ENCODE results near the gene VRK2. TPM values are rescaled to one million over a fixed set of nuclear protein-coding genes. Genes with fewer than 3 reads are reported as not detected.
"Not testable (repeated sequence)": the region's sequence is repeated elsewhere in the genome, so short reads cannot be mapped to it uniquely, and the experiment has no call there.

The VRK2 gene
- total RNA-seq, 1 experiment from 2014 or later, result 42.8 TPM

- Histone ChIP-seq H3K79me2 (ENCODE audit: low read depth) (no peaks in the 10 kb centered on the region), H3K36me3 (ENCODE audit: low read depth) (peaks cover 11% of the 10 kb centered on the region; the same call in 1 of the 2 replicates), H2AFZ (no peak overlapping the region), H3K9me2 (ENCODE audit: insufficient read depth) (no peaks in the 10 kb centered on the region), H3K9me3 (ENCODE audit: insufficient read depth, low read depth) (no peaks in the 10 kb centered on the region), H3K4me2 (no peak overlapping the region), H3F3A (ENCODE audit: insufficient read depth, low read depth) (no peaks in the 10 kb centered on the region), H3K4me3 (no peak overlapping the region), H3K27ac (no peak overlapping the region), H3K27me3 (ENCODE audit: insufficient read depth, low read depth) (no peaks in the 10 kb centered on the region), H4K20me1 (ENCODE audit: insufficient read depth) (no peaks in the 10 kb centered on the region), H3K4me1 (replicated peaks; ENCODE audit: insufficient read depth) (no peaks in the 10 kb centered on the region)
- ChIA-PET CTCF (no interaction called here), POLR2A (ENCODE audit: unreplicated experiment) (no interaction called here)
- intact Hi-C loops (cut with micrococcal nuclease; ENCODE audit: unreplicated experiment), result no loop called here
- no TSS peak for BruUV-seq (replicated peaks)
- DNase-seq, result no peak
- TF ChIP-seq EZH2 (IDR thresholded peaks at IDR 0.05; ENCODE audit: low read depth) (no peak), CTCF (conservative IDR thresholded peaks at IDR 0.05) (no peak)
These were observed 91.9 kb downstream of the VRK2 start for GRCh38 chr2:58138396-58139030.

- no peaks in the 10 kb centered on the region for H3K79me2 ChIP-seq (ENCODE audit: low read depth)
- H3K36me3 ChIP-seq (ENCODE audit: low read depth), result 0 out of 2 replicates have a peak, but pooled peaks cover 10% of the 10 kb centered on the region
- no TSS peak for BruUV-seq (replicated peaks)
- H3K4me2 ChIP-seq, result no peak overlapping the region
- peaks cover 9% of the 10 kb centered on the region; the same call in 1 of the 2 replicates for H3F3A ChIP-seq (ENCODE audit: insufficient read depth, low read depth)
- H3K4me3 ChIP-seq, result no peak overlapping the region
- no peak for TF ChIP-seq EZH2 (IDR thresholded peaks at IDR 0.05; ENCODE audit: low read depth)
- no peak for TF ChIP-seq CTCF (conservative IDR thresholded peaks at IDR 0.05)
- H2AFZ ChIP-seq, result no peak overlapping the region
- ChIA-PET POLR2A (ENCODE audit: unreplicated experiment) (no interaction called here), CTCF (no interaction called here)
- intact Hi-C loops (cut with micrococcal nuclease; ENCODE audit: unreplicated experiment), result no loop called here
- H3K9me3 ChIP-seq (ENCODE audit: insufficient read depth, low read depth), result no peaks in the 10 kb centered on the region
- no peaks in the 10 kb centered on the region for H3K27me3 ChIP-seq (ENCODE audit: insufficient read depth, low read depth)
- H4K20me1 ChIP-seq (ENCODE audit: insufficient read depth), result no peaks in the 10 kb centered on the region
- no peaks in the 10 kb centered on the region for H3K4me1 ChIP-seq (replicated peaks; ENCODE audit: insufficient read depth)
- H3K9me2 ChIP-seq (ENCODE audit: insufficient read depth), result no peaks in the 10 kb centered on the region
- no peak overlapping the region for H3K27ac ChIP-seq
- no peak for DNase-seq
These were observed 94.0 kb downstream of the VRK2 start for GRCh38 chr2:58140508-58141072.

DNA sequence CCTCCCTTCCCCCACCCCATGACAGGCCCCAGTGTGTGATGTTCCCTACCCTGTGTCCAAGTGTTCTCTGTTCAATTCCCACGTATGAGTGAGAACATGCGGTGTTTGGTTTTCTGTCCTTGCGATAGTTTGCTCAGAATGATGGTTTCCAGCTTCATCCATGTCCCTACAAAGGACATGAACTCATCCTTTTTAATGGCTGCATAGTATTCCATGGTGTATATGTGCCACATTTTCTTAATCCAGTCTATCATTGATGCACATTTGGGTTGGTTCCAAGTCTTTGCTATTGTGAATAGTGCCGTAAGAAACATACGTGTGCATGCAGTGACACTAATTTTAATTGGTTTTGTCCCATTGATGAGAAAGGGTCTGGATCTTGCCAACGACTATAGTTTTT is 99.2 kb downstream of the VRK2 start:
- H3K27ac ChIP-seq; H3K27me3 ChIP-seq (ENCODE audit: insufficient read depth, low read depth); BruUV-seq (replicated peaks); POLR2A ChIA-PET (ENCODE audit: unreplicated experiment); H3K9me3 ChIP-seq (ENCODE audit: insufficient read depth, low read depth); H3K4me3 ChIP-seq; H3K79me2 ChIP-seq (ENCODE audit: low read depth); H3K4me2 ChIP-seq; H3K9me2 ChIP-seq (ENCODE audit: insufficient read depth); H4K20me1 ChIP-seq (ENCODE audit: insufficient read depth); intact Hi-C loops (cut with micrococcal nuclease; ENCODE audit: unreplicated experiment); H2AFZ ChIP-seq; DNase-seq: not testable (repeated sequence)
- Histone ChIP-seq H3K4me1 (replicated peaks; ENCODE audit: insufficient read depth) (peaks cover 13% of the 10 kb centered on the region), H3K36me3 (ENCODE audit: low read depth) (peaks cover 18% of the 10 kb centered on the region), H3F3A (ENCODE audit: insufficient read depth, low read depth) (peaks cover 21% of the 10 kb centered on the region)
- CTCF ChIA-PET, result interaction anchor here (0.6 kb wide), 2 partner anchors 72 to 359 kb away, joined by 3 read pairs; no protein-coding TSS in a partner anchor

All from PC-9 (cell line).